Stimulated activated CD8-positive, alpha-beta memory T cell treated with anti-CD3 and anti-CD28 coated beads, Interleukin-15, amount 100 ng/mL, for 1 hour (primary cell): ENCODE results near the gene MAGIX.

ENCODE experiments used
- DNase-seq: peaks from one replicate; pipeline ENCODE4 v3.0.0-alpha.2; 2020; ENCODE audit warnings: low read depth

Gene MAGIX

GRCh38 chrX:49184294-49185281, 22.0 kb downstream of the MAGIX start:
- DNase-seq, result no peak

DNA sequence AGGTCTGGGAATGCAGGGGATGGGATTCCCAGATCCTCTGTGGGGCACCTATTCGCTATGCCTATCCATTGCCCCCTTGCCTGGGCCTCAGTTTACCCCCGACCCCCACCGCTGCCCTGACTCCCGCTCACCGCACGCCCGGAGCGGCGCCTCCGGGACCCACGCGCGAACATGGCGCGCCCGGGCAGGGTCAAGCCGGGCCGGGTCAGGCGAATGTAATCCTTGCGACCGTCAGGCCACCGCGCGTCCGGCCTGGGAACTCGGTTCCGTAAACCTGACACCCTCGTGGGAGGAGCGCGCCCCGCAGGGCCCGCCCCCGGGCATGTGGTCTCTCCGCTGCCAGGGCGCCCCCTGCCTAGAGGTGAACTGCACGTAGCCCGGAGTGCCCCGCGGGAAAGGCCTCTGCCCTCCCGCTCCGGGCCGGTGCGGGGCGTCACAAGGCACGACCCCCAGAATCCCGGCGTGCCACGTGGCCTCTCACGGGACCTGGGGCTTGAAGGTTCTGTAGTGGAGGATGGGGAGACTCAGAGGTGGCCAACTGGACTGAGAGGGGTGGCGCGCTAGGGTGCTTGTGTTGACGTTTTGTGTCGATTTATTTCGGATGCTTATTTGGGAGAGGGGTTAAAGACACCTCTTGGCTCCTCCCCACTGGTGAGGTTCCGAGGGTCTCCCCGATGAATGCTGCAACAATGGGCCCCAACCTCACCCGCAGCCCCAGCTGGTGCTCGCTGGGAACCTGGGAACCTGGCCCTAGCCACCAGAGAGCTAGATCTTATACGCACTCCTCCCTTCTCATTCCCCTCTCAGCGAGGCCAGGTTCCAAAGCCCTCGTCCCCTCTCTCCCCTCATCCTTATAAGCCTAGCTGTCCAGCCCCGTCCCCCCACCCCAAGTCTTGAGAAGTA, 23.8 kb downstream of the MAGIX start, which contains the start of gene PRICKLE3:
PRICKLE3 (minus strand) TSS at position 249 of the 903 bp plus-strand sequence; CDS start at position 173, 76 bp downstream.
- DNase-seq, result no peak

DNA sequence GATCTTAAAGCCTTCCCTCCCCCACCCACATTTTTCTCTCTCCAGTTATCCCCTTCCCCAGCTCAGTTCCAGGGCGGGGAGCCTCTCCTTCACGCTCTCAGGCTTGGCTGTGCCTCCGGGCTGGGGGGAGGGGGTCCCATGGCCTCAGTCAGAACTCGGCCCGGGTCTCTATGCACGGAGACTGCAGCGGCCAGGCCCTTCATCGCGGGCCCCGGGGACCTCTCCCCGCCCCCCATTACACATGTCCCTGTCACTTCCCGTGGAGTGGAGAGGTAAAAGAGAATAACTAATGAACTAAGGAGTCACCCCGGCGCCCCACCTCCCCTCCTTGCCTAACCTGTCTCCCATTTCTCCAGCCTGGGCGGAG, 24.5 kb downstream of the MAGIX start:
- DNase-seq, result no peak

DNA sequence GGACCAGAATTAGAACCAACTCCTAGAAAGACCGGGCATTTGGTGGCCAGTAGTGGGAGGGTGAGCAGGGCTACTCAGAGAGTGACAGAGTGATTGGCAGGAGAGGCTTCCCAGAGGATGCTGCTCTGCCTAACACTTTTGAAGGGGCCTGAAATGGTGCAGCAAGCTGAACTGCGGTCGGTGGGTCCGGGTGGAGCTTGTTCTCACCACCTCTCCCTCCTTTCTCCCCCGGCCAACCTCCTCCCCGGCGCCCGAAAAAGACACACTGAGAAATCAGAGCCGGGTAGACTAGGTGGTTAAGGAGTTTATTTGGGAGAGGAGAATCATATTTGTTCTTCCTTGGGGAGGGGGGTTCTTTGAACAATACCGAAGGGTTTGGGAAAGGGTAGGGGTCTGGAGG, 25.0 kb downstream of the MAGIX start:
- no peak for DNase-seq

DNA sequence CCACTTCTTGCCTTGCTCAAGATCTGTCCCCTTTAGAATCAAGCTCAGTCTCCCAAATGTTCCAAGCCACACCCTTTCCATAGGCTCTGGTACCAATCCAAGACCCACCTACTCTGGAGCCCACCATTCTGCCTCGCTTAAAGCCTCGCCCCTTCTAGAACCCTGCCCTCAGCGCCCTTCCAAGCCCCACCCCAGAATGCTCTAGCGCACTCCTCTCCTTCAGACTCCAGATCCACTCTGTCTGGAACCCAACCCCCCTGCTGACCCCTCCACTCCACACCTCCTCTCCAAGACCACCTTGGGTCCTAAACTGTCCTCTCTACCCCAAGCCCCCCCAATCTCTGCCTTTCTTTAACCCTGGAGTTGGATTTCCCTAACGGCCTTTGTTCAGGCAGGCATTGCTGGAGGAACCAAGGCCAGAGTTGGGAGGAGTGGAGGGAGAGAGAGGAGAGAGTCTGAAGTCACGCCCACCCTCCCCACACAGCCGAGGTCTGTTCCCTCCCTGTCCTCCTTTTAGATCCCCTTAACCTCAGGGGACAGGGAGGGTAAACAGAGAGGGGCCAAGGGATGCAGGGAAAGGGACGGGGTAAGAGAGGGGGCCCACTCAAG, 26.0 kb downstream of the MAGIX start:
- DNase-seq, result no peak

DNA sequence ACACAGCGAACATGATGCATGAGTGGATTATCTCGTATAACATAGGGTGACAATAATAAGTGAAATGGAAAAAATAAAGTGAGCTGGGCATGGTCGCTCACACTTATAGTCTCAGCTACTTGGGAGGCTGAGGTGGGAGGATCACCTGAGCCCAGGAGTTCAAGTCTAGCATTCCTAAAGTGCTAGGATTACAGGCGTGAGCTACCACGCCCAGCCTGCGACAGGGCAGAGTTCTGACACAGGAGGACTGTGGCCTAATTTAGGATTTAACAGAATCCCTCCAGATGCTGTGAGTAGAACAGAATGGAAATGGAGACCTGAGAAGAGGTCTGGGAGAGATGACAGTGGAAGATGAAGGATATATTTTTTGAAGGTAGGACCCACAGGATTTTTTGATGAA, 27.0 kb downstream of the MAGIX start:
- DNase-seq, result no peak

- DNase-seq, result peak; percentile 41
Observed at GRCh38 chrX:49190821-49191573, 28.4 kb downstream of the MAGIX start.

- DNase-seq, result no peak
Observed at GRCh38 chrX:49191574-49192011, 29.0 kb downstream of the MAGIX start.

DNA sequence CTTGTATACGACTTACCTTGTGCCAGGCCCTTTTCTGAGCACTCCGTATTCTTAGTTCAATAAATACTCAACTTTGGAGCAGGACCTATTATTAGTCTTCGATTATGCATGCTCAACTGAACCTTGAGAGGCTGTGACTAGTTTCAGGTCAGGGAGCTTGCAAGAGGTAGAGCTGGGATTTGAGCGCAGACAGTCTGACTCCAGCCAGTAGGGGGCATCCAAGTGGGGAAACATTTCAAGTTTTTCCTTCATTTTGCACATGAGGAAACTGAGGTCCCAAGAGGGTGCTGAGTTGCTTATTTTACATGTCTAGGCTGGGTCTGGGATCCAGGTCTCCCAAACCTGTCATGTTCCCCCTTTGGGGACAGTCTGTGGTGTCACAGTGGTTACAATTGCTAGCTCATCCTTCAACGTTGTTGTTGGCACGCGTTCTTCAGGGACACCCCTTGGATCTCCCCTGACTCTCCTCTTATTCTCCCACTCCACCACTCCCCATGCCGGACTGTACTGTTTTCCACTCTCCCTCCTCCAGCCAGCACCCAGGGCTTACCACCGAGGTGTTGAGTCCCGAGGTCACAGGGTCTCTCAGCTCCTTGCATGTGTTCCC, 30.3 kb downstream of the MAGIX start:
- DNase-seq, result no peak

- DNase-seq, result no peak
Observed at GRCh38 chrX:49193542-49193964, 31.0 kb downstream of the MAGIX start.

DNA sequence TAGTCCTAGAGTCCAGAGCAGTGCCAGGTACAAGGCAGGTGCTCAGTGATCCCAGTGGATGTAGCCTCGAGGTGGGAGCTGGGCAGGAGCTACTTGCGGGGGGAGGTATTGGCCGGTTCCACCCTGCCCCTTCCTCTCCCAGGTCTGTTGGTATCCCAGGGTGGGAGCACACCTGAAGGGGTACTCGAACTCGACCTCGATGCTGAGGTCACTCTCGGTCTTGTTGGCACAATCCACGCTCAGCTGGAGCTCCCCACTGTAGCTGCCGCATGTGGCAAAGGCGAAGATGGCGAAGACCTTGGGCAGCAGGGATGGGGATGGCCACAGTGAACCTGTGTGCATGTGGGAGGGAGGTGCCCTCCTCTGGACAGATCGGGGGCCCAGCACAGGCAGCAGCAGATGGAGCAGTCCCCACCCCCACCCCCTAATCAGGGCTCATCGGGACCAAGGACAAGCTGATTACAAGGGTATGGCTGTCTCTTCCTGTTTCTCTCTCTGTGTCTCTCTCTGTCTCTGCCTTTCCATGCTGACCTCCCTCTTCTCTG, 35.1 kb downstream of the MAGIX start:
- DNase-seq, result no peak

DNA sequence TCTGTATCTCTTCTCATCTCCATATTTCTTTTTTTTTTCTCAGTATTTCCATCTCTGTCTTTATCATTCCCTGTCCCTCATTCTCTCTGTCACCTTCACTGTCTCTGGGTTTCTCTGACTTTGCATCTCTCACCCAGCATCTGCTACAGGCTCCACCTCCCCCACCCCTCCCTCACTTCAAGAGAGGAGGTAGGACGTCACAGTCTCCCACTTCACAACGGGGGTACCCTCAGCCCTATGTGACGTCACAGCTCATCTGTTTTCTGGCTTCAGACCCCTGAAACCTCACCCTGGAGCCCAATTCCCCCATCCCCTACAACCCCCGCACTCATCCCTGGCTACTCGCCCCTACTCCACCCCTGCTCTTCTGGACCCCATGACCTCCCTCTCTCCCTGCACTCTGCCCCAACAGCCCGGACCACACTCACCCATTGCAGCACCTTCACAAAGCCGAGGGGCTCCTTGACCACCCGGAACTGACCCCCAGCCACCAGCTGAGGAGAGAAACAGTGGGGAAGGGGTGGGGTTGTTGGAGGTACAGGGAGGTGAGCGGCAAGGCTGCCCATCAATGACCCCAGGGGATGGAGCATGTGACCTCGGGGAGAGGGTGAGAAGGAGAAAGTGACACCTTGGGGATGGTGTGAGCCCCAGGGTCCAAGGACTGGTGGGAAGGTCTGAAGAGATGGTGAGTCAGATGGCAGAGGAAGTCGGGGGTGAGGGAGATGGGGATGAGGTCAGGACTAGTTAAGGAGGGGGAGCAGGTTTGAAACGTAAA, 36.2 kb downstream of the MAGIX start:
- DNase-seq, result no peak

GRCh38 chrX:49199315-49199595, 36.7 kb downstream of the MAGIX start:
- no peak for DNase-seq

- DNase-seq, result peak; percentile 68
Observed at GRCh38 chrX:49199906-49200771, 37.6 kb downstream of the MAGIX start, which contains the start of gene SYP. SYP (minus strand) TSS chrX:49200193; CDS start chrX:49200186, 7 bp downstream.

DNA sequence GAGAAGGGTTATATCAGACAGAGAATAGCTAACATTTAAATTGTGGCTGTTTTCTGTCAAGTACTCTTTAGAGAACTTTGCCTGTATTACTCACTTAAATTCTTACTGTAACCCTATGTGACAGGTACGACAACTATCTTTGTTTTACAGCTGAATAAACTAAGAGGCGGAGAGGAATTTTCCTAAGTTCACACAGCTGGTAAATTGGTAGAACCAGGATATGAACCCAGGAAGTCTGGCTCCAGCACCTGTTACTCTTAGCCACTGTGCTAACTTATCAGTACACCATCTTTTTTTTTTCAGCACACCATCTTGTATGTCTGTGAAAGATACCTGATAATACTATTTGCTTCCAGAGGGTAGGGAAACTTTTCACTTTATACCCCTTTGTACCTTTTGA, 39.5 kb downstream of the MAGIX start:
- no peak for DNase-seq

DNA sequence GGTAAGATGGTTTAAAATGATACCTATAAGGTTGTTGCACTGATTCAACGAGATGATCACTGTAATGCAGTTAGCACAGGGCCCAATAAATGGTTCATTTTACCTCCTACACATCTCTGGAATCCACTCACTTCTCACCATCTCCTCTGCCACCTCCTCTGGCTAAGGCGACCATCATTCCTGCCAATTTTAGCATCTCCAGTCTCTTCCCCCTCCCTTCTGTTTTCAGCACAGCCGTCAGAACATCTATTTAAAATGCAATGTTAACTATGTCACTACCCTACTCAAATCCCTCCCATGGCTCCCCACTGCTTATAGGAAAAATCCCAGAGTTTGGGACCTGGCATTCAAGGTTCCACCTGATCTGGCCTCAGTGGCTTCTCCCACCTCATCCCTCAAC, 41.0 kb downstream of the MAGIX start:
- DNase-seq, result no peak

DNA sequence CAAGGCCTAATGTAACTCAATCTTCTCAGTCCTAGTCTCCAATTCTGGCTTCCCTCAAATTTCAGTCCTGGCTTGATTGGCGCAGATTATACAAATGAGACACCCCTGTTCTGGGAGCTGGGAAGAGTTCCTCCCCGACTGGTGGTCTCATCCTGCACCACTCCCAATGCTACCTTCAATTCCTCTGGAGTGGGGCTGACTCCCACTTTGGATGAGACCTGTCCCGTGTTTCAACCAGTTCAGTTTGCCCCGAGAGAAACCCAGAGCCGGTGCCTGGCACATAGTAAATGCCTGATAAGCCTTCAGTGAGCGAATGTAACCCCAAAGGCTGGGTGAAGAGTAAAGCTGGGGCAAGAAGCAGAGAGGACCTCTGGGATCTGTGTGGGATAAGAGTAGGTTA, 41.5 kb downstream of the MAGIX start:
- no peak for DNase-seq

DNA sequence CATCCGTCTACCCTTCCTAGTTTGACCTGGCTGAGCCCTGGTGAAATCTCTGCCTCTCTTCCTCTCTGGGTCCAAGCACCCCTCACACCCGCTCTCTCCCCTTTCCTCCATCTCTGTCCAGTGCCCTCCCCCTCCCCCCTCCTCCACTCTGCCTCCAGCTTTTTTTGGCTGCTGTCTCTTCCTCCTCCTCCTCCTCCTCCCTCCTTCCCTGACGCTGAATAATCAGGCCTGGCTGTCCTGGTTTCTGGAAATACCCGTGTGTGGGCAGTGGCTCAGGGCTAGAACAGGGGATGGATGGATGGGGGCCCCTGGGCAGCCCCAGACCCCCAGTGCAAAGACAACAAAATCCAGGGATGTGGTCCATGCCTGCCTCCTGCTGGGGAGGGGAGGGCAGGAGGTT, 42.2 kb downstream of the MAGIX start:
- DNase-seq, result no peak

GRCh38 chrX:49205443-49205842, 42.9 kb downstream of the MAGIX start:
- DNase-seq, result no peak
